ENCODE results near the gene SNX18. TPM values are rescaled to one million over a fixed set of nuclear protein-coding genes. Genes with fewer than 3 reads are reported as not detected.

SNX18 gene
- total RNA-seq, 2 experiments from 2014 or later, result 3.9 to 4.4 TPM

DNA sequence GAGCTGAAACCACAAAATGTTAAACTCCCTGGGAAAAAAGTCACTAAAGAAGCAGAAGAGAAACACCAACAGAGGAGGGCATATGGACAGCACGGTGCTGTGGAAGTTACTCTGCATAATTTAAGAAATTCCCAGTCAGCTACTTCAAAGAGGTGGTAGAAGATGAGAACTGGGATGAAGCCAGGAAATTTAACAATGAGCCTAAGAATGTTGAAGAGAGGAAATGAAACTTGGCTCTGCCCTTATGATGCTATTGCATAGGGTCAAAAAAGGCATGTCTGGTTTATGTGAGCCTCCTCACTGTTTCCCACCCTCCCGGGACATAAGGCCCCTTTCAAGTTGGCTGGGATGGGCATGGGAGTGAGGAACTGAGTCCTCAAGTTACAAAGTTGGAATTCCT is 25.4 kb upstream of the SNX18 start:
- Mint-ChIP-seq H3K27ac (no peak overlapping the region), H3K4me1 (ENCODE audit: low read depth) (no peaks in the 10 kb centered on the region), H3K27me3 (ENCODE audit: low read depth) (no peaks in the 10 kb centered on the region), H3K9me3 (no peaks in the 10 kb centered on the region), H3K4me3 (no peak overlapping the region), H3K36me3 (ENCODE audit: low read depth) (no peaks in the 10 kb centered on the region)
- intact Hi-C loops (cut with micrococcal nuclease), result no loop called here
- CTCF ChIA-PET, result no interaction called here
- DNase-seq, result no peak

- intact Hi-C loops (cut with micrococcal nuclease), result no loop called here
- DNase-seq, result no peak
- Mint-ChIP-seq H3K27ac (no peak overlapping the region), H3K9me3 (peaks cover 8% of the 10 kb centered on the region), H3K4me1 (ENCODE audit: low read depth) (no peaks in the 10 kb centered on the region), H3K36me3 (ENCODE audit: low read depth) (no peaks in the 10 kb centered on the region), H3K27me3 (ENCODE audit: low read depth) (no peaks in the 10 kb centered on the region), H3K4me3 (no peak overlapping the region)
- CTCF ChIA-PET, result interaction anchor here (1.4 kb wide), 1 partner anchor 251 kb away, joined by 4 read pairs; no protein-coding TSS in a partner anchor
Measured at GRCh38 chr5:54495027-54495426, 22.5 kb upstream of the SNX18 start.

GRCh38 chr5:54514291-54514690 is 3.3 kb upstream of the SNX18 start:
- Mint-ChIP-seq H3K4me1 (ENCODE audit: low read depth) (peaks cover 12% of the 10 kb centered on the region), H3K27me3 (ENCODE audit: low read depth) (no peaks in the 10 kb centered on the region), H3K27ac (no peak overlapping the region), H3K9me3 (no peaks in the 10 kb centered on the region), H3K4me3 (no peak overlapping the region), H3K36me3 (ENCODE audit: low read depth) (no peaks in the 10 kb centered on the region)
- intact Hi-C loops (cut with micrococcal nuclease), result no loop called here
- DNase-seq, result no peak
- CTCF ChIA-PET, result no interaction called here

GRCh38 chr5:54514841-54515432 is 2.6 kb upstream of the SNX18 start:
- H3K36me3 Mint-ChIP-seq (ENCODE audit: low read depth), result no peaks in the 10 kb centered on the region
- H3K4me3 Mint-ChIP-seq, result no peak overlapping the region
- CTCF ChIA-PET, result no interaction called here
- DNase-seq, result no peak
- no peak overlapping the region for H3K27ac Mint-ChIP-seq
- peaks cover 18% of the 10 kb centered on the region for H3K4me1 Mint-ChIP-seq (ENCODE audit: low read depth)
- intact Hi-C loops (cut with micrococcal nuclease), result loop anchor here (5.0 kb wide), 1 partner anchor 717 kb away; the partner anchor contains the start of gene CCNO
- no peaks in the 10 kb centered on the region for H3K9me3 Mint-ChIP-seq
- no peaks in the 10 kb centered on the region for H3K27me3 Mint-ChIP-seq (ENCODE audit: low read depth)

DNA sequence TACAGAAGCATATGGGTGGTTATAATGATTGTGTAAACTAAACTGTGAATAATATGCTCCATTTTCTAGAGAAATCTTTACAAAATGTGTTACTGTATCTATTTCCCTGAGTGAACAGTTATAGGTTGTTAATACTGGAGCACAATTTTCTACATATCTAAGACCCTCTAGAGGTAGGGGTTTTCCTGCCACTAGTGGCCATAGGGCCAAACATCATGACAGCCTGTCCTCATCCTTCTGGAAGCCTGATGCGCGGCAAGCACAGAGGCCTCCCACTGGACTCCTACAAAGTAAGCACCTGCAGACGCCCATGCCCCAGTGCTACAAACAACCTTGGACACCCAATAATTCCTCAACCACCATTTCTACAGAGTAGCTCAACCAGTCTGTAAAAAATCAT is 1.9 kb upstream of the SNX18 start:
- H3K4me1 Mint-ChIP-seq (ENCODE audit: low read depth), result peaks cover 23% of the 10 kb centered on the region
- no peak overlapping the region for H3K4me3 Mint-ChIP-seq
- H3K27me3 Mint-ChIP-seq (ENCODE audit: low read depth), result no peaks in the 10 kb centered on the region
- intact Hi-C loops (cut with micrococcal nuclease), result loop anchor here (2.0 to 5.0 kb wide), 2 partner anchors 379 to 717 kb away; partner anchors contain the start of gene CCNO
- no peaks in the 10 kb centered on the region for H3K36me3 Mint-ChIP-seq (ENCODE audit: low read depth)
- CTCF ChIA-PET, result interaction anchor here (2.3 to 5.3 kb wide), 3 partner anchors 23 to 351 kb away, joined by 6 to 88 read pairs (median 48); no protein-coding TSS in a partner anchor
- no peak for DNase-seq
- H3K27ac Mint-ChIP-seq, result no peak overlapping the region
- no peaks in the 10 kb centered on the region for H3K9me3 Mint-ChIP-seq

- Mint-ChIP-seq H3K27me3 (ENCODE audit: low read depth) (no peaks in the 10 kb centered on the region), H3K4me1 (ENCODE audit: low read depth) (peaks cover 28% of the 10 kb centered on the region), H3K9me3 (no peaks in the 10 kb centered on the region), H3K4me3 (no peak overlapping the region), H3K36me3 (ENCODE audit: low read depth) (no peaks in the 10 kb centered on the region), H3K27ac (no peak overlapping the region)
- CTCF ChIA-PET, result interaction anchor here (0.6 to 5.3 kb wide), 15 partner anchors 9 to 388 kb away, joined by 3 to 88 read pairs (median 6); no protein-coding TSS in a partner anchor
- DNase-seq, result no peak
- intact Hi-C loops (cut with micrococcal nuclease), result loop anchor here (2.0 to 5.0 kb wide), 2 partner anchors 379 to 716 kb away; partner anchors contain the start of gene CCNO
Measured at GRCh38 chr5:54516051-54516655, 1.4 kb upstream of the SNX18 start.

DNA sequence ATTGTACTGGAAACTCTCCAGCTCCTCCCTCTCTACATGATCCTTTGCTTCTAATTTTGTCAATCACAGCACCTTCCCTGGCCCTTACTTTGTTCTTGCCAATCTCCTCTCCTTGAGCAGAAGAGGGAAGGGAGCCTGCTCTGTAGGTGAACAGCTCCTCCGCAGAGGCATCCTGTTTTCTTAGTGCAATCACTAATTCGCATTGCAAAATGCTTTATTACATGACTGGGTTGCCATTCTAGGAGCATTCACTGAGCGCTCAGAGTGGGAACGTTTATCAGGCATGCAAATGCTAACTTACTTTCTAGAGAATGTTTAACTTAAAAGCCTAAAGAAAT is 416 bp upstream of the SNX18 start:
- intact Hi-C loops (cut with micrococcal nuclease), result loop anchor here (1.0 to 5.0 kb wide), 10 partner anchors 129 to 715 kb away; partner anchors contain the start of genes ARL15 and CCNO
- DNase-seq, result no peak
- Mint-ChIP-seq H3K4me1 (ENCODE audit: low read depth) (peaks cover 37% of the 10 kb centered on the region), H3K4me3 (peak overlapping the region; percentile 42), H3K27ac (no peak overlapping the region), H3K36me3 (ENCODE audit: low read depth) (no peaks in the 10 kb centered on the region), H3K27me3 (ENCODE audit: low read depth) (no peaks in the 10 kb centered on the region), H3K9me3 (no peaks in the 10 kb centered on the region)
- CTCF ChIA-PET, result interaction anchor here (0.6 to 5.3 kb wide), 31 partner anchors 10 to 1459 kb away, joined by 3 to 88 read pairs (median 4); partner anchors contain the start of gene GPX8

DNA sequence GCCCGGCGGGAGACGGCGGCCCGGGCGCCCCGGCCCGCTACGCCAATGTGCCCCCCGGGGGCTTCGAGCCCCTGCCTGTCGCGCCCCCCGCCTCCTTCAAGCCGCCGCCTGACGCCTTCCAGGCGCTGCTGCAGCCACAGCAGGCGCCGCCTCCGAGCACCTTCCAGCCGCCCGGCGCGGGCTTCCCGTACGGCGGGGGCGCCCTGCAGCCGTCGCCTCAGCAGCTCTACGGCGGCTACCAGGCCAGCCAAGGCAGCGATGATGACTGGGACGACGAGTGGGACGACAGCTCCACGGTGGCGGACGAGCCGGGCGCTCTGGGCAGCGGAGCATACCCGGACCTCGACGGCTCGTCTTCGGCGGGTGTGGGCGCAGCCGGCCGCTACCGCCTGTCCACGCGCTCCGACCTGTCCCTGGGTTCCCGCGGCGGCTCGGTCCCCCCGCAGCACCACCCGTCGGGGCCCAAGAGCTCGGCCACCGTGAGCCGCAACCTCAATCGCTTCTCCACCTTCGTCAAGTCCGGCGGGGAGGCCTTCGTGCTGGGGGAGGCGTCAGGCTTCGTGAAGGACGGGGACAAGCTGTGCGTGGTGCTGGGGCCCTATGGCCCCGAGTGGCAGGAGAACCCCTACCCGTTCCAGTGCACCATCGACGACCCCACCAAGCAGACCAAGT is 723 bp downstream of the SNX18 start:
- CTCF ChIA-PET, result interaction anchor here (0.7 to 5.3 kb wide), 17 partner anchors 9 to 385 kb away, joined by 3 to 88 read pairs (median 5); no protein-coding TSS in a partner anchor
- DNase-seq, result peak; percentile 58
- H3K27ac Mint-ChIP-seq, result no peak overlapping the region
- H3K4me1 Mint-ChIP-seq (ENCODE audit: low read depth), result peaks cover 47% of the 10 kb centered on the region
- intact Hi-C loops (cut with micrococcal nuclease), result loop anchor here (5.0 kb wide), 1 partner anchor 714 kb away; the partner anchor contains the start of gene CCNO
- no peaks in the 10 kb centered on the region for H3K9me3 Mint-ChIP-seq
- no peaks in the 10 kb centered on the region for H3K36me3 Mint-ChIP-seq (ENCODE audit: low read depth)
- no peaks in the 10 kb centered on the region for H3K27me3 Mint-ChIP-seq (ENCODE audit: low read depth)
- H3K4me3 Mint-ChIP-seq, result peak overlapping the region; percentile 51

- H3K4me1 Mint-ChIP-seq (ENCODE audit: low read depth), result peaks cover 49% of the 10 kb centered on the region
Measured at GRCh38 chr5:54518818-54519508, 1.4 kb downstream of the SNX18 start.

GRCh38 chr5:54519509-54519876 is 1.9 kb downstream of the SNX18 start:
- intact Hi-C loops (cut with micrococcal nuclease), result loop anchor here (5.0 kb wide), 1 partner anchor 713 kb away; the partner anchor contains the start of gene CCNO
- Mint-ChIP-seq H3K4me1 (ENCODE audit: low read depth) (peaks cover 55% of the 10 kb centered on the region), H3K27me3 (ENCODE audit: low read depth) (no peaks in the 10 kb centered on the region), H3K27ac (peak overlapping the region; percentile 41), H3K9me3 (no peaks in the 10 kb centered on the region), H3K4me3 (peak overlapping the region; percentile 51), H3K36me3 (ENCODE audit: low read depth) (no peaks in the 10 kb centered on the region)
- CTCF ChIA-PET, result interaction anchor here (1.4 to 5.3 kb wide), 4 partner anchors 126 to 347 kb away, joined by 4 to 88 read pairs (median 27); no protein-coding TSS in a partner anchor
- no peak for DNase-seq

More at GRCh38 chr5:54518818-54519508, 1.4 kb downstream of the SNX18 start:
- intact Hi-C loops (cut with micrococcal nuclease), result loop anchor here (5.0 kb wide), 1 partner anchor 713 kb away; the partner anchor contains the start of gene CCNO
- no peaks in the 10 kb centered on the region for H3K27me3 Mint-ChIP-seq (ENCODE audit: low read depth)
- no peaks in the 10 kb centered on the region for H3K36me3 Mint-ChIP-seq (ENCODE audit: low read depth)
- peak overlapping the region; percentile 51 for H3K4me3 Mint-ChIP-seq
- H3K9me3 Mint-ChIP-seq, result no peaks in the 10 kb centered on the region
- CTCF ChIA-PET, result interaction anchor here (1.2 to 5.3 kb wide), 7 partner anchors 127 to 384 kb away, joined by 3 to 88 read pairs (median 4); no protein-coding TSS in a partner anchor
- no peak overlapping the region for H3K27ac Mint-ChIP-seq
- no peak for DNase-seq

GRCh38 chr5:54520438-54520846 is 2.9 kb downstream of the SNX18 start:
- Mint-ChIP-seq H3K4me1 (ENCODE audit: low read depth) (peaks cover 64% of the 10 kb centered on the region), H3K4me3 (peak overlapping the region; percentile 51), H3K27me3 (ENCODE audit: low read depth) (no peaks in the 10 kb centered on the region), H3K27ac (no peak overlapping the region), H3K9me3 (no peaks in the 10 kb centered on the region), H3K36me3 (ENCODE audit: low read depth) (no peaks in the 10 kb centered on the region)
- DNase-seq, result no peak
- CTCF ChIA-PET, result interaction anchor here (5.3 kb wide), 1 partner anchor 346 kb away, joined by 48 read pairs; no protein-coding TSS in a partner anchor
- intact Hi-C loops (cut with micrococcal nuclease), result no loop called here
